ENCODE results near the gene SLC7A10. TPM values are rescaled to one million over a fixed set of nuclear protein-coding genes. Genes with fewer than 3 reads are reported as not detected.

SLC7A10 gene
- total RNA-seq, 2 donors from 2014 or later, result not detected

DNA sequence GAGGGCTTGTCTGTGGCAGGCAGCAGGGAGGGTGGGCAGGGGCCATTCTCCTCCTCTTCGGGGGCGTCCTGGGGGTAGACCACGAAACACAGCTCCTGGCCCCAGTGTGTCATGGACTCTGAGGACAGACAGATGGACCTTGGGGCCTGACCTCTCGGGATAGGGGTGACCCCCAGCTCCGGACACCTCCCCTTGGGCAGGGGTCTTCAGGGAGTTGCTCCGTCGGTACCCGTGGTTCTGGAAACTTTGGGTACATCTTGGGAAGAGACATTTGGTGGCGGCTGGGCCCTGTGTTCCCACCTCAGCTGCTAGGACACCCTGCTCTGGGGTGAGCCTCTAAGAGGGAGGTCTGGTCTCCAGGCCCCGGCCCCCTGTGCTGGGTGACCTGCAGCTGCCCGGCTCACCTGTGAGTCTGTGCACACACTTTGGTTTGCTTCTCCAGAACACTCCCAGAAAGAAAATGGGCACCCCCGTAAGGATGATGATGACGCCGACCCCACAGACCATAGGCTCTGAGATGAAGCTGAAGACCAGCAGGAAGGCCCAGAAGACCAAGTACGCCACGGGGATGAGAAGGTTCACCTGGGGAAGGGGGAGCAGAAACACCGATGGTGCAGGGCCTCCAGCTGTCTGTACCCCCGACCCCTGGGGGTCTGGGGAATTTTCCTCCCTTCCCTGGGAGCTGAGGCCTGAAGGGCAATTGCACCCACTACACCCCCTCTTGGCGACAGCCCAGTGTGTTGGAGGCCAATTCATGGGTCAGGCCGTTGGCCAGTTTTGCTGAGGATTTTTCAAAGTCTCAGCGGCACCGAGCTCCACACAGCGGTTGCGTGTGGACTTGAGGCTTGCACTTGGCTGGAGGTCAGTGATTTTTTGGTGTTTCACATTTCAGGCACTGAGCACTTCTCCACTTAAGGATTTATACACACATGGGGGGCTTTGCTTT, 16.5 kb downstream of the SLC7A10 start:
- TF ChIP-seq CTCF (IDR thresholded peaks at IDR 0.05), result no peak
- no peak overlapping the region for H3K27ac ChIP-seq
- no peak for DNase-seq (ENCODE audit: low spot score)
- H3K4me3 ChIP-seq, result no peak overlapping the region
- H3K27me3 ChIP-seq (replicated peaks; ENCODE audit: insufficient read depth), result no peaks in the 10 kb centered on the region
- H3K9me3 ChIP-seq, result no peaks in the 10 kb centered on the region
- no peaks in the 10 kb centered on the region for H3K4me1 ChIP-seq (ENCODE audit: control insufficient read depth in 1 of 2, low read depth in 2 of 2)
- no peak for ATAC-seq (ENCODE audit: insufficient number of reproducible peaks, low FRiP score, low read depth)
- H3K36me3 ChIP-seq, result no peaks in the 10 kb centered on the region

- Histone ChIP-seq H3K4me3 (no peak overlapping the region), H3K9me3 (no peaks in the 10 kb centered on the region), H3K4me1 (ENCODE audit: control insufficient read depth in 1 of 2, low read depth in 2 of 2) (no peaks in the 10 kb centered on the region), H3K36me3 (no peaks in the 10 kb centered on the region), H3K27me3 (replicated peaks; ENCODE audit: insufficient read depth) (no peaks in the 10 kb centered on the region), H3K27ac (no peak overlapping the region)
- DNase-seq (ENCODE audit: low spot score), result no peak
- ATAC-seq (ENCODE audit: insufficient number of reproducible peaks, low FRiP score, low read depth), result no peak
- no peak for TF ChIP-seq CTCF (IDR thresholded peaks at IDR 0.05)
Measured at GRCh38 chr19:33208371-33208895, 17.2 kb downstream of the SLC7A10 start.

- H3K4me3 ChIP-seq, result no peak overlapping the region
- H3K36me3 ChIP-seq, result peaks cover 5% of the 10 kb centered on the region
- ATAC-seq (ENCODE audit: insufficient number of reproducible peaks, low FRiP score, low read depth) (no peak), DNase-seq (ENCODE audit: low spot score) (no peak)
- no peak overlapping the region for H3K27ac ChIP-seq
- no peaks in the 10 kb centered on the region for H3K27me3 ChIP-seq (replicated peaks; ENCODE audit: insufficient read depth)
- no peaks in the 10 kb centered on the region for H3K4me1 ChIP-seq (ENCODE audit: control insufficient read depth in 1 of 2, low read depth in 2 of 2)
- no peak for TF ChIP-seq CTCF (IDR thresholded peaks at IDR 0.05)
- H3K9me3 ChIP-seq, result no peaks in the 10 kb centered on the region
Measured at GRCh38 chr19:33207903-33208302, 17.7 kb downstream of the SLC7A10 start.

- Histone ChIP-seq H3K27me3 (replicated peaks; ENCODE audit: insufficient read depth) (no peaks in the 10 kb centered on the region), H3K27ac (no peak overlapping the region), H3K4me3 (no peak overlapping the region), H3K36me3 (peaks cover 5% of the 10 kb centered on the region), H3K9me3 (no peaks in the 10 kb centered on the region), H3K4me1 (ENCODE audit: control insufficient read depth in 1 of 2, low read depth in 2 of 2) (no peaks in the 10 kb centered on the region)
- ATAC-seq (ENCODE audit: insufficient number of reproducible peaks, low FRiP score, low read depth) (no peak), DNase-seq (ENCODE audit: low spot score) (no peak)
- no peak for TF ChIP-seq CTCF (IDR thresholded peaks at IDR 0.05)
Measured at GRCh38 chr19:33207040-33207620, 18.5 kb downstream of the SLC7A10 start.

All from thoracic aorta (tissue), 2 donors.